LNCAP (cell line): Measurements from ENCODE around the gene CLDN18.

Experiments
- CTCF ChIP-seq: fragments of 450-650 bp; IDR thresholded peaks from 2 replicates; pipeline ENCODE4 v1.5.1; 2017; ENCODE audit warnings: mild to moderate bottlenecking

The CLDN18 gene

DNA sequence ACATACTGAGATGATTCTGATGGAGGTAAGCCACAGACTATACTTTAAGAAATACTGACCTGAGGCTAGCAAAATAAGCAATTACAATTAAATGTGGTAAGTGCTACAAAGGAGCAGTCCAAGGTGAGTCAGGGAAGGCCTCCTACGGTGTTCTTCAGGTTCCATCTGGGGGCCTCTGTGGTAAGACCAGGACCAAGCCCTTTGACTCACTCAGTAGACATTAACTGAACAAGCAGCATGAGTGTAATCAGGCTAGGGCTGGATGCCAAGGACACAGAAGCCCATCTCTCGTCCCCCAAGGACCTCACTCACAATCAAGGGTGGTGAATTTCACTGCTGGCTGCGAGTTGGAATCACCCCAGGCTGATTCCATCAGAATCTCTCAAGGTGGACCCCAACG is 68.1 kb downstream of the CLDN18 start:
- no peak for TF ChIP-seq CTCF

DNA sequence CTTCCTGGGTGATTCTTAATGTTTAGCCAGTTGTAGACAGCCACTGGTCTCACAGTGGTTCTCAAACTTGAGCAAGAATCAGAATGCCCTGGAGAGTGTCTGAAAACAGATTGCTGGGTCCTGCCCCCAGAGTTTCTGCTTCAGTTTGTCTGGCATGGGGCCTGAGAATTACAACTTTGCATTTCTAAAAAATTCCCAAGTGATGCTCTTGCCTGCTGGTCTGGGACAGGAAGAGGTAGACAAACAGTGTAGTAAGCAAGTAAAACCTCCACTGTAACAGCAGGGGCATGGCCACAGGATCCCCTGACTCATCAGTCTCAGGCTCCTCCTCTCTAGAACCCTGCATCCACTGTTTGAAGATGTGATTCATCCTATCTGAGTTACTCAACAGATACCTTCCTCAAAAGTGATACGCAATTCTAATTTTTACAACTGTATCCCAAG is 69.0 kb downstream of the CLDN18 start:
- TF ChIP-seq CTCF = no peak

- no peak for TF ChIP-seq CTCF
Measured at GRCh38 chr3:138079901-138080300, 69.9 kb downstream of the CLDN18 start.

DNA sequence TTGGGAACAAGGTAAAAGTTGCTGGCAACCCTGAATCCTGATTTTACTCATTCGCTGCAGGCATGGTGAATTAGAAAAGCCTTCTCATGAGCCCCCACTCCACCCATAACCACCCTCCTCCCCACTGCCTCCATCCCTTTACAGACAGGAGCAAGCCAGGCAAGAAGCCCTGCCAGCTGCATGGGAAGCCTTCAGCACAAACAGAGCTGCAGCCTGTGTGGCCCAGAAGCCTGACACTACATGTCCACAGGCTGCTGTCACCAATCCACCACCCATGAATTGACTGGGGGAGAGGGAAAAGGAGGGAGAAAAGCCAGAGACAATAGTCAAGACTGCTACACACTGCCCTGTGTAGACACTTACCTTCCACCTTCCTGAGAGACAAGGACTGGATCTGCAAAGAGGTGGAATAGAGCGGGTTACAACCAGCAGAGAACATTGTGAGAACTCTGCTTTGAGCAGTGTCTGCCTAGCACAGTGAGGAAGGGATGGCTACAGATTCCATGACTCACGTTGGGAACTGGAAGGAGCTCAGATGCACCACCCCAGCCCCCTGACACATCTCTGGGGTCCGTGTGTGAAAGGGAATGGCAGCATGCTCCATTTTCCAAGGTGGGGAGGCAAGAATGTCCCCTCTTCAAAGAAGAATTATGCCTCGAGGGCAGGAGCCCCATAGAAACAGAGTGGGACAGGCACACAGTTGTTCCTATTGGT is 71.6 kb downstream of the CLDN18 start:
- no peak for TF ChIP-seq CTCF

DNA sequence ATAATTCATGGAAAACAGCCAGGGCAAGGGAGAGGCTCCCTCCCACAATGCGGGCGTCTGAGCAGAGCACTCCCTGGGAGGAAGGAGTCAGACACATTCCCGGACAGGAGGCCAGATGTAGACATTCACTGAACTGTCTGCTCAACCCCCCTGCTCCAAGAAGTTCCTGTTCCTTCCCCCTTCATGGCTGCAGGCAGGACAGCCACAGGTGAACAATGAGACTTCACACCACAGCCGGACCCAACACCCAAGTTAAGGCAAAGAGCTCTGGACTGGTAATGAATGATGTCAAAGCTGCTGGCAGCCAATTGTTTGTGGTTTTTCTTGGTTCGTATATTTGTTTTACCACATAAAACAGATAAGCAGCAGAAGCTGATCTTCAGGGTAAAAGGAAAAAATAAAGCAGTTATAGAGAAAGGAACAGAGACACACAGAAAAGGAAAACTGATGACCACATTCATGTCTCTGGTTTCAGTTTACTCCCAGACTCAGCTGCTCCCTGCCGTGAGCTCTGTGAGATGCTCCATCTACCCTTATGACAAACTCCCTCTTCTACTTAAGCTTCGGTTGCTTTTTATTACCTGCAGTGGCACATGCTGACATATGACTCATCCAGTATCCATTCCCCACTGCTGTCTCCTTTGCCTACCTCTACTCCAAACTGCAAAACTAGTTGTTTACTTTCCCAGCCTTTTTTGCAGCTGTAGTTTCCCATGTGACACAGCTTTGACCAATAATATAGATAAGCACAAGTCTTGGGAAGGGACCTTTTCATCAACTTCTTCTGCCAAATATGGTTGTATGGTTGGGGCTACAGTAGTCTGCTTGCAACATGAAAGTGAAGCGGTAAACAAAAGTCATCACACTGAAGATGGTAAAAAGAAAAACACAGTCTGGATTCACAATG is 72.4 kb downstream of the CLDN18 start:
- no peak for TF ChIP-seq CTCF

- TF ChIP-seq CTCF = no peak
Measured at GRCh38 chr3:138082992-138083386, 73.0 kb downstream of the CLDN18 start.
